Measurements from ENCODE around the gene RNF111. TPM values are rescaled to one million over a fixed set of nuclear protein-coding genes. Genes with fewer than 3 reads are reported as not detected.

Gene RNF111
- total RNA-seq, 2 donors from 2014 or later: 21.8 to 31.4 TPM

- TF ChIP-seq CTCF (IDR thresholded peaks at IDR 0.05): no peak
- Histone ChIP-seq H3K9me3 (no peaks in the 10 kb centered on the region), H3K4me1 (no peaks in the 10 kb centered on the region), H3K4me3 (no peak overlapping the region), H3K9ac (ENCODE audit: low read depth in 2 of 2, low read length in 2 of 2) (no peak overlapping the region), H3K27ac (no peak overlapping the region), H3K27me3 (no peaks in the 10 kb centered on the region), H3K36me3 (no peaks in the 10 kb centered on the region)
- DNase-seq: no peak
- intact Hi-C loops (cut with DNase I): no loop called here
These were observed 34.7 kb downstream of the RNF111 start for GRCh38 chr15:59022188-59022587.

GRCh38 chr15:59026207-59026606 lies 38.7 kb downstream of the RNF111 start:
- intact Hi-C loops (cut with DNase I): no loop called here

GRCh38 chr15:59028387-59028955 lies 41.0 kb downstream of the RNF111 start:
- no peaks in the 10 kb centered on the region for H3K36me3 ChIP-seq
- H3K9ac ChIP-seq (ENCODE audit: low read depth in 2 of 2, low read length in 2 of 2): no peak overlapping the region
- H3K27me3 ChIP-seq: no peaks in the 10 kb centered on the region
- no peak for TF ChIP-seq CTCF (IDR thresholded peaks at IDR 0.05)
- no peaks in the 10 kb centered on the region for H3K9me3 ChIP-seq
- DNase-seq: no peak
- no peak overlapping the region for H3K4me3 ChIP-seq
- H3K27ac ChIP-seq: no peak overlapping the region
- intact Hi-C loops (cut with DNase I): no loop called here
- H3K4me1 ChIP-seq: no peaks in the 10 kb centered on the region

More at GRCh38 chr15:59026207-59026606, 38.7 kb downstream of the RNF111 start:
- no peaks in the 10 kb centered on the region for H3K36me3 ChIP-seq
- H3K9me3 ChIP-seq: no peaks in the 10 kb centered on the region
- no peaks in the 10 kb centered on the region for H3K4me1 ChIP-seq
- TF ChIP-seq CTCF (IDR thresholded peaks at IDR 0.05): no peak
- DNase-seq: no peak
- no peak overlapping the region for H3K27ac ChIP-seq
- H3K9ac ChIP-seq (ENCODE audit: low read depth in 2 of 2, low read length in 2 of 2): no peak overlapping the region
- H3K27me3 ChIP-seq: no peaks in the 10 kb centered on the region
- H3K4me3 ChIP-seq: no peak overlapping the region

- Histone ChIP-seq H3K9ac (ENCODE audit: low read depth in 2 of 2, low read length in 2 of 2) (no peak overlapping the region), H3K27me3 (no peaks in the 10 kb centered on the region), H3K4me3 (no peak overlapping the region), H3K4me1 (no peaks in the 10 kb centered on the region), H3K9me3 (no peaks in the 10 kb centered on the region), H3K27ac (no peak overlapping the region), H3K36me3 (no peaks in the 10 kb centered on the region)
- no peak for TF ChIP-seq CTCF (IDR thresholded peaks at IDR 0.05)
- DNase-seq: no peak
- intact Hi-C loops (cut with DNase I): no loop called here
These were observed 42.1 kb downstream of the RNF111 start for GRCh38 chr15:59029554-59029953.

GRCh38 chr15:59035201-59035600 lies 47.7 kb downstream of the RNF111 start:
- TF ChIP-seq CTCF (IDR thresholded peaks at IDR 0.05): no peak
- Histone ChIP-seq H3K36me3 (no peaks in the 10 kb centered on the region), H3K4me3 (no peak overlapping the region), H3K27me3 (no peaks in the 10 kb centered on the region), H3K27ac (no peak overlapping the region), H3K9ac (ENCODE audit: low read depth in 2 of 2, low read length in 2 of 2) (no peak overlapping the region), H3K4me1 (no peaks in the 10 kb centered on the region), H3K9me3 (no peaks in the 10 kb centered on the region)
- no peak for DNase-seq
- intact Hi-C loops (cut with DNase I): no loop called here
